Stimulated activated CD8-positive, alpha-beta memory T cell treated with anti-CD3 and anti-CD28 coated beads, Interleukin-7, amount 100 ng/mL, for 1 hour (primary cell): ENCODE data around the gene UBA1.

Source experiments
- DNase-seq, 2 donors: peaks; one replicate each; pipeline ENCODE4 v3.0.0-alpha.2; 2020; ENCODE audit warnings: low read depth in 2 of 2

Gene UBA1

DNA sequence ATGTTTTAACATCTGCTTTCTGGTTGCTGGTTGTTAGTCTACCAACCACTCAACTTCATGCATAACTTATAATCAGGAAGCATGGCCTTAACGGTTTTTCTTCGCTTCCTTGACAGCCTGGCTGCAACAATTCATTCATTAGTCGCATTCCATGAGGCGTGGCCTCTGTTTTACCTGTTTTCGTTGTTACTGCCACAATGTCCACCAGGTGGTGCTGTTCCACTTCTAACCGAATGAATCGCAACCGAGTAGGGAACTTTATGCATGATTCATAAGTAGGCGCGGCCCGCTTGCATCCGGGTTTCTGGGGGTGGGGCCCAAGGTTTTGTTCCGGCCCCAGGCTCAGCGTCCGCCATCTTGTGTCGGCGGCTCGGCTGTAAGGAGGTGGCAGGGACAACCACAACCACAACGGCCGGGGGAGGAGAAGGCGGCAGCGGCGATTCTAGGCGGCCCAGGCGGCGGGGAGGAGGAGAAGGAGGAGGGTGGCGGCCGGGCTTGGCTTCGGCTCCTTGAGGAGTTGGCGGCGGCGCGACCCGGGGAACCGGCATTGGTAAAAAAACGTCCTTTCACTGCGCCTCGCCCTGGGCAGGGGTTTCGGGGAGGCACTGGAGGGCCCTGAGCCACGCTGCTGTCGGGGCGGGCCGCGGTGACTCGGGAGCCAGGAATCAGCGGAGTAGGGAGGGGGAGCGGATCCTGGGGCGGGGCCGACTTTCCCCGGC lies at the start of gene UBA1:
UBA1 (plus strand) TSS at position 355 of the 719 bp plus-strand sequence. CDS start 4,974 bp downstream, outside the sequence.
- DNase-seq = peak; percentile 79 to 97

DNA sequence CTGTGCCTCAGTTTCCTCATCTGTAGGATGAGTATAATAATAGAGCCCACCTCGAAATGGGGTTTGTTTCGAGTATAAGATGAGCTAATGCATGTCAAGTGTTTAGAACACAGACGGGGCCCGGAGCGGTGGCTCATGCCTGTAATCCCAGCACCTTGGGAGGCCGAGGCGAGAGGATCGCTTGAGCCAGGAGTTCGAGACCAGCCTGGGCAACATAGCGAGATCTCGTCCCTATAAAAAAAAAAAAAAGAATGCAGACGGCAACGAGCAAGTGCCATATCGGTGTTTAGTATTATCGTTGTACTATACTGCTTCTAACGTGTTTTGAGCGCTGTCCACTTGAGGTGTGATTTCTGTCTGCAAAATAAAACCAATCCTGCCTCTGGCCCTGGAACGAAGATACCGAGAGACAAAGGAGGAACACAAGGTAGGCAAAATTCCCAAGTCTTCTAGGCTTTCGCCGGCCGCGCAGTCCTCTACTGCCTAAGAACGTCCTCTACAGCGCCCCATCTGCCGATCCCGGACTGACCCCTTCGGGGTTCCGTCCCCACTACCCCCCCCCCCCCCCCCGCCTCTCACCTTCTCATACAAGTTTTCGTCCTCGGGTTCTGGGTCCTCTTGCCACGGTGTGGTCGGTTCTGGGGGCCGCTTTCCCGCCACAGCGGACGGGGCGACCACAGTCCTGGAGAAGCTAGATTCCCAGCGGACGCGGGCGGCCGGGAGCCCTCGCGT lies 49.6 kb upstream of the UBA1 start:
- peak in 1 of 2 donors; percentile 1 for DNase-seq

DNA sequence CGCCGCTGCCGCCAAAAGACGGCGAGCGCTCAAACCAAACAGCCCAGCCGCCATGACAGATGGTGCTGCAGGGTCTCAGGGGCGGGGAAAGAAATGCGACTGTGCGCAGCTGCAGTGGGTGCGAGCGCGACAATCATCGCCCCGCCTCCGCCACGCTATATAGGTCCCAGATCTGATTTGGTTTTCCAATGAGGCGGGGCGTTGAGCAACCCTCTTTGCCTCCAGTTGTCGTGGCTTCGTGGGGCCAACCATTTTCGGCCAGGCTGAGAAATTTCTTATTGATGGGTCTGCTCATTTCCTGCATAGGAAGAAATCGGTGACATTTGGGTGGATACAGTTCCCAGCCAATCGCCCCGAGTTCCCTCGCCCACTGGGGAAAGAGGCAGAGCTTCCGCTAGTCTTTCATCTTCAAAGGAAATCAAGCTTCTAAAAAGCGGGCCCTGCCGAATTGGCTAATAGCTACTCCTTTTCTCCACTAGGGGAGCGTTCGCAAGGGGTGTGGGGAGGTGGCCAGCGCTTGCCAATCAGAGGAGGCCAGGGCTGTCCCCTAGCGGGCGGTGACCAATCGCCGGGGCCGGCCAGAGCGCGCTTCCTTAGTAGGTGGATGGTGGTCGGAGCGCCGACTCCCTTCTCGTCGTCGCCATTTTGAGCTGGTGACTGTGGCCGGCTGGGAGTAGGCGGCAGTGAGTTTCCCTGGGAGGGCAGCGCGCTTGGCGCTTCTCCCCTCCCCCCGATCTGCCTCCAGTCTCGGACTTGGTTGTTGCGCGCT lies 48.8 kb upstream of the UBA1 start, which contains the start of the genes NDUFB11 and RBM10:
NDUFB11 (minus strand) TSS at position 77 of the 769 bp plus-strand sequence; CDS start at position 54, 23 bp downstream.
RBM10 (plus strand) TSS at position 596 of the 769 bp plus-strand sequence. CDS start 2,261 bp downstream, outside the sequence.
- DNase-seq = peak; percentile 66 to 70

DNA sequence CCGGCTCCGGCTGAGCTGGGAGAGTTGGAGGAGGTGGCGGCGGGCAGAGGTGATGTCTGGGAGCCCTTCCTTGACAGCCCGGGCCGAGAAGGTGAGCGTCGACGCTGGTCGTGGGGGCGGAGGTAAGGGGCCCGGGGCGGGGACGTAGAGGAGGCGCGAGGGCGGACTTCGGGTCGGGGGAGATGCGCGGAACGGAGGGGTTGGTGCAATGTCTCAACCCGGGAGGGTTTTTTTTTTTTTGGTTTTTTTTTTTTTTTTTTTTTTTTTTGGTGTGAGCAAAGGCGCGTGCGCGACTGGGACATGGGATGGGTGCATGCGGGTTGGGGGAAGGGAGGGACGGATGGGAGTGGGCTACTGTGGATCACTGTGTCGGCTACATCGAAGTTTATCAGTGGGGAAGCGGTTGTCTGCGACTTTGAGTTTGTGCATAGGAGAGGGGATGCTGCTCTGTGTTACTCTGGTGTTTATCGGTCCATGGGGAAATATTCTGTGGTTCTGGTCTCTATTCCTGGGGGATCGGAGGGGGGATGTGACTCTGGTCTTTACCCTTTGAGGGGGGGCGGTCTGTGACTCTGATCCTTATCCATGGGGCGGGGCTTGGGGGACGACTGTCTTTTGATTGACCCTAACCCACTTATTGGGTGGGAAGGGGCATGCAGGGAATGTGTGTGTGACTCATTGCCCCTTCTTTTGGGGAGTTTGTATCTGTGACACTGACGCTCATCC lies 48.1 kb upstream of the UBA1 start:
- DNase-seq = peak in 1 of 2 donors; percentile 1

DNA sequence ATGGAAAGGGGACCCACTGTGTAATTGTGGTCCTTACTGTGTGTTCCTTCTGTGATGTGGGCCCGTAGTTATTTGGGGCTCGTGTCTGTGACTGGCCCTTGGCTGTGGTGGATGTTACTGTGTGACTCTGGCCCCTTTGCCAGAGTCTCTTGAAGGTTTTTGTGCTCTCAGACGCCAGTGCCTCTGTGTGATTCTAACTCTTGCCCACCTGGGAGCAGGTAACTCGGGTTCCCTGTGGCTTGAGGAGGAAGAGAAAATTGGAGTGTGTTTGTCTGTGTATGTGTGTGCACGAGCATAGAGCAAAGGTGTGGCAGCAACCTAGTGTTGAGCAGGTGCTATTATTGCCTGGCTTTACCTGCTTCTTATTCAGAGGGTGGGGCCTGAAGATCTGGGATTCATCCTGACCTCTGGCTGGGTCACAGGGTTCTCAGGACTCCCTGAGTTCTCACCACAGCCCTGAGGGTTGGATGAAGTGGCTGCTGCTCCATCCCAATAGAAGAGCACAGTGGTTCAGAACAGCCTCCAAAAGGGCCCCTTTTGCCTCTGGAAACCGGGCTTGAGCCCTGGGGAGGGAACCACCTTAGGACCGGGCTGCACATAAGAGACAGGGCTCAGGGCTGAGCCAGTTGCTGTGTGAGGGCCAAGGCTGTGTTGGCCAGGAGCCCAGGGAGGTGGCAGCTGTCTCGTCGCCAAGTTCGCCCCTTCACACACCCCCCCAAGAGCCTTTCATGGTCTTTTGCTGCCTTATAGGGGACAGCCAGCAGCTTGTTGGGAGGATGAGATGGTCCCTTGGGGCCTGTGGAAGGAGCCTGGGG lies 47.3 kb upstream of the UBA1 start:
- no peak for DNase-seq

DNA sequence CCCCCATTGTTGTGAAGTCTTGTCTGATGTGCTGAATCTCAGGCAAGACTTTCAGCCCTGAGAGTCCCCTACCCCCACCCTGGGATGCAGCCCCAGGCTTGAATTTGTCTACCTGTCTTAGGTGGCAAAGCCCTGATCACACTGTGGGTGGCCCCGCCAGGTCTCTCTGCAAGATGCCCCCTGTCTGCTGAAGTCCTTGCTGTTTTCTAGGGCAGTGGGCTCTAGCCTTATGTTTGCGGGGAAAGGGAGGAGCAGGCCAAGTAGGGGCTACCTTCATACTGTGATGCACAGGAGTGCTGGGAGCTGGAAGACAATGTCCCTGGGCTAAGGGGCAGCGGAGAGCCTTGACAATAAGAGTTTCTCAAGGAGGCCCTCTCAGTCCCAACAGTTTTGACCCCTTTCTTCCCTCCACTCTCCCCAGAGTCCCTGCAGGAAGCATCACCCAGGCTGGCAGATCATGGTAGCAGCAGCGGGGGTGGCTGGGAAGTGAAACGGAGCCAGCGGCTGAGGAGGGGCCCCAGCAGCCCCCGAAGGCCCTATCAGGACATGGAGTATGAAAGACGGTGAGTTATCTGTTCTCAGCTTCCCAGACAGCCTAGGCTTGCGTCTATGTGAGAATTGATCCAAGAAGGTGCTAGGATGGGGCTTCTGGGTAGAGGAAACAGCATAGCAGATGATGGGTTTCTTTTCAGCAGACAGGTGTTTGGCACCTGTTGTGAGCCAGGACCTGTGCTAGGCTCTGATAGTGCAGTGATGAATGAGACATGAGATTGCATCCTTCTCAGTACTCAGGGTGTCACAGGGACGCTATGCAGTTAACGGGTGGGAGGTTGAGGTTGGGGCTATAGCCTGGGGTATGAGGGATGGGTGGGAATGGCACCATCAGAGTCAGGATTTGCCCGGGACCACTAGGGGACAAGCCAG lies 46.4 kb upstream of the UBA1 start:
- no peak for DNase-seq

DNA sequence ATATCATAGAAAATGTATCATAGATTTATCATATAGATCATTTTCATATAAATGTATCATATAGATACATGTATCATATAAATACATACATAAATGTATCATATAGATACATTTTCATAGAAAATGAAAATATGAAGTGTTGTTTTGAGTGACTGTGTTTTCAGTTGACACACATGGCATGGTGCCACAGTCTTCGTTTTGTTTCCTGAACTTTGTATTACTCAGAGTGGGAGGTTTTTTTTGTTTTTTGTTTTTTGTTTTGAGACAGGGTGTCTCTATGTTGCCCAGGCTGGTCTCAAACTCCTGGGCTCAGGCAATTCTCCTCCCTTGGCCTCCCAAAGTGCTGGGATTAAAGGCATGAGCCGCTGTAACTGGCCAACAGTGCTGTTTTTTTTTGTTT lies 44.7 kb upstream of the UBA1 start:
- DNase-seq = no peak

DNA sequence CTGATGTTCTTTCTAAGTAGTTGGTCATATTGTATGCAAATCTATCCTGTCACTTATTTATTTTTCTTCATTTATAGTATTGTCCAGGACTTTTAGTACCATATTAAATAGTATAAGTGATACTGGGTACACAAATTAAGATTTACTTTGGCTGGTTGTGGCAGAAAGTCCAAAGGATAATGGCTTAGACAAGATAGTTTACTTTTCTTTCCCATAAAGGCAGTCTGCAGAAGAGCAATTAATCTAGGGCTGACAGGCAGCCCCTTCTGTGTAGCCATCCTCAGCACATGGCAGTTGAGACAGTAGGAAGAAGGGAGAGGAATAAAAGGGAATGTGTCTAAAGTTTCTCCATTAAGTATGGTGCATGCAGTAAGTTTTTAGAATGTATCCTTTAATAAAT lies 42.2 kb upstream of the UBA1 start:
- no peak for DNase-seq

DNA sequence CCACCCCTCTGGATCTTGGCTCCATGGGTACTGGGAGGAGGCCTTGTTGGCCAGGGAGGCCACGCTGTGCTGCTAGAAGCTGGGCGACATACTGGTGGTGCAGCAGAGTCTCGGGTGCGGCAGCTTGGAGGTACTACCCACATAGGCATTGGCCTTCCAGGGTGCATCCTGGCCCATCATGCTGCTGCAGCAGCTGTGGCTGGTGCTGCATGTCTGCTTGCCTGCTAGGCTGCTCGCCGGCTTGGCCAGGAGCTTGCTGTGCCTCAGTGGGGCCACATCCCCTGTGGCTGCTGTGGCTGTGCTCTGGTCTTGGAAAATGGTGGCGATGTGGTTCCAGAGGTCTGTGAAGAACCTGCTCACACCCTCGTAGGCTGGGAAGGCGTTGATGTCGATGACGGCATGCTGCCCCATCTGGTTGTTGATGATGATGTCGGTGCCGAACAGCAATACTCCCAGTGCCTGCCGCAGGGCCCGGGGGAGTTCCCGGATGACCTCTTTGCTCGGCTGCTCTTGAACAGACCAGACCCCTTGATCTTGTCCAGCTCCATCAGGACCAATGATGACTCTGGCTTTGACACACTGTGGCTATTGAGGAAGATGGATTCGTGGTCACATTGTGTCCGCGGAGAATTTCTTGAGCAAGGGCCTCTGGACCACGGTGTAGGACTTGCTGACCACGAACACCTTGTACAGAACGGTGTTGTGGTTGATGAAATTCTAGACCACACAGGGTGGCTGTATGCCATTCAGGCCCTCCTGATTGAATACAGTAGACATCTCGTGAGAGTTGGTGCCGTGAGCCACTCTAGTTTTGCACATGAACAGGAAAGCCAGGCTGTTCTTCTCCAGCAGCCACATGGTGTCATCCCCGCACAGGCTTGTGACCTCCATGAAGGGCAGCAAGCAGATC lies 36.8 kb upstream of the UBA1 start:
- DNase-seq = no peak

DNA sequence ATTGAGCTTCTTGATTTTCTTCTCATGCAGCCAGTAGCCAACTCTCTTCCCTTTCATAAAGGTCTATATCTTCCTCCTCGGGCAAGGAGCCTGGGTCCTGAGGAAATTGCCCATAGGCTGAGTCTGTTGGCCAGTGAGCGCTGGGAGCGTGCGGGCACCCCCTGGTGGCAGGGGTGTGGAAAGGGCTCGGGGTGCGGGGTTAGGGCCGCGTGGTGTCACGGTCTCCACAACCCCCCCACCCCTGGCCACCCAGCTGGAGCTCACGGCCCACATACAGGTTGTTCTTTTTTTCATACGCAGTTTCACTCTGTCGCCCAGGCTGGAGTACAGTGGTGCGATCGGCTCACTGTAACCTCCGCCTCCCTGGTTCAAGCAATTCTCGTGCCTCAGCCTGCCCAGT lies 35.5 kb upstream of the UBA1 start:
- no peak for DNase-seq

DNA sequence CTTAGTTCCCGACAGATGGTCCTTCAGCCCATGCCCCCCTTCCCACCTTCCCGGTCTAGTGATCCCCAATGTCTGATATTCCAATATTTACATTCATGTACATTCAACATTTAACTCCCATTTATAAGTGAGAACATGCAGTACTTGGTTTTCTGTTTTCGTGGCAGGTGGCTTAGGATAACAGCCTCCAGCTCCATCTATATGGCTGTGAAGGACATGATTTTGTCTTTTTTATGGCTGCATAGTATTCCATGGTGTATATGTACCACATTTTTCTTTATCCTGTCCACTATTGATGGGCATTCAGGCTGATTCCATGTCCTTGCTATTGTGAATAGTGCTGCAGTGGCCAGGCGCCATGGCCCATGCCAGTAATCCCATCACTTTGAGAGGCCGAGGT lies 34.8 kb upstream of the UBA1 start:
- no peak for DNase-seq

DNA sequence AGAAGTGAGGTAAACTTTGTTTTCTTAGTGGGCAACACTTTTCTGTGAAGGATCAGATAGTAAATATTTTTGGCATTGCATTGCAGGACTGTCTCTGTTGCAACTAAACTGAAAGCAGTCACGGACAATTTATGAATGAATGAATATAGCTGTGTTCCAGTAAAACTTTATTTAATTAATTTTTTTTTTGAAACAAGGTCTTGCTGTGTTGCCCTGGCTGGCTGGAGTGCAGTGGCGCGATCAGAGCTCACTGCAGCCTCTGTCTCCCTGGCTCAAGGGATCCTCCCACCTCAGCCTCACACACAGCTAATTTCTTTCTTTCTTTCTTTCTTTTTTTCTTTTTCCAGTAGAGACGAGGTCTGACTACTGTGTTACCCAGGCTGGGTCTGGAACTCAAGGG lies 32.8 kb upstream of the UBA1 start:
- DNase-seq = no peak

DNA sequence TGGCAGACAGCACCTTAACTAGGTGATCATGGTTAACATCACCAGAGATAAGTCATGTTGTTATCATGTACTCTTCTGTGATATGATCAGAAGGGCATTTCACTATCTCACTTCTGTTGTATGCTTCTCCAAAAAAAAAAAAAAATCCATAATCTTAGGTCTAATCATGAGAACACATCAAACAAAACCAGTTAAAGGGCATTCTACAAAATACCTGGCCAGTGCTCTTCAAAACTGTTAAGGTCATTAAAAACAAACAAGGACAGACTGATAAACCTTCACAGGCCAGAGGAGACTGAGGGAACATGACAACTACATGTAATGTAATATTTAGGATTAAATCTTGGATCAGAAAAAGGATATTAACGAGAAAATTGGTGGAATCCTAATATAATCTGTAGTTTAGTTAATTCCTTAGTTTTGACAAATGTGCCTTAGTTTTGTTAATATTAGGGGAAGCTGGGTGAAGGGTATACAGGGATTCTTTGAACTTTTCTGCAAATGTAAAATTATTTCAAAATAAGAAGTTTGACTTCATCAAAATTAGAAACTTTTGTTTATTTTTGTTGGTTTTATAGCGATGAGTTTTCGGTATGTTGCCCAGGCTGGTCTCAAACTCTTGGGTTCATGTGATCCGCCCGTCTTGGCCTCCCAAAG lies 30.6 kb upstream of the UBA1 start:
- DNase-seq = no peak

DNA sequence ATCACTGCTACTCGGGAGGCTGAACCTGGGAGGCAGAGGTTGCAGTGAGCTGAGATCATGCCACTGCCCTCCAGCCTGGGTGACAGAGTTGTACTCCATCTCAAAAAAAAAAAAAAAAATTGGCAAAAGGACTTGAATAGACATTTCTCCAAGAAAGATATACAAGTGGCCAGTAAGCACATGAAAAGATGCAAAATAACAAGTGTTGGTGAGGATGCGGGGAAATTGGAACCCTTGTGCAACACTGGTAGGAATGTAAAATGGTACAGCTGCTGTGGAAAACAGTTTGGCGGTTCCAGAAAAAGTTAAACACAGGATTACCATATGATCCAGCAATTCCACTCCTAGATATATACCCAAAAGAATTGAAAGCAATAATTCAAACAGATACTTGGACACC lies 29.2 kb upstream of the UBA1 start:
- no peak for DNase-seq

DNA sequence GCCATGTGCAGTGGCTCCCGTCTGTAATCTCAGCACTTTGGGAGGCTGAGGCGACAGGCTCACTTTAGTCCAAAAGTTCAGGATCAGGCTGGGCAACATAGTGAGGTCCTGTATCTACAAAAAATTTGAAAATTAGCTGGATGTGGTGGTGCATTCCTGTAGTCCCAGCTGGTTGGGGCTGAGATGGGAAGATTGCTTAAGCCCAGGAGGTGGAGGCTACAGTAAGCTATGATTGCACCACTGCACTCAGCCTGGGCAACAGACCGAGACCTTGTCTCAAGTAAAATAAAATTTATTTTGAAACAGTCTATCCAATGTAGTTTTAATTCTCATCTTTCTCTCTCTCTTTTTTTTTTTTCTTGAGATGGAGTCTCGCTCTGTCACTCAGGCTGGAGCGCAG lies 27.5 kb upstream of the UBA1 start:
- no peak for DNase-seq

DNA sequence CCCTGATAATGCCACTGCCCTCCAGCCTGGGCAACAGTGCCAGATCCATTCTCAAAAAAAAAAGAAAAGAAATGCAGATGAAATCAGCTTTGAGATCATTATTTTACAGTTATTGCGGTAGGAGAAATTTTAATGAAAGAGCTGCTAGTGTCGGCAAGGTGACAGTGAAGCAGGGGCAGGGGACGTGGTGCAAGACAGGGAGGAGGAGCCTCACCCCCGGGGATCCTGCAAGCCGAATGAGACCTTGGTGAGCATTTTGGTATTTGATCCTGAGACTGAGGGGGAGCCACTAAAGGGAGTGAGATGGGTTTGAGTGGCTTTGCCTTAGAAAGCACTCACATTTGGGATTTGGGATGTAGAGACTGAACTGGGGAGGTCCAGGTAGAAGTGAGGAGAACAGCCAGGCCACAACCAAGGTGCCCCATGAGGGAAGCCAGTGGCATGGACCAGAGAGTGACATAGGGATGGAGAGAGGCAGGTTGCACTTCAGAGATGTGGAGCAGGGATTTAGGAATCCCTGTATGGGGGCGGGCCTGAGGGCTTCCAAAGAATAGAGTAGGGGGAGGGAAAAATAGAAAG lies 25.0 kb upstream of the UBA1 start:
- no peak for DNase-seq

DNA sequence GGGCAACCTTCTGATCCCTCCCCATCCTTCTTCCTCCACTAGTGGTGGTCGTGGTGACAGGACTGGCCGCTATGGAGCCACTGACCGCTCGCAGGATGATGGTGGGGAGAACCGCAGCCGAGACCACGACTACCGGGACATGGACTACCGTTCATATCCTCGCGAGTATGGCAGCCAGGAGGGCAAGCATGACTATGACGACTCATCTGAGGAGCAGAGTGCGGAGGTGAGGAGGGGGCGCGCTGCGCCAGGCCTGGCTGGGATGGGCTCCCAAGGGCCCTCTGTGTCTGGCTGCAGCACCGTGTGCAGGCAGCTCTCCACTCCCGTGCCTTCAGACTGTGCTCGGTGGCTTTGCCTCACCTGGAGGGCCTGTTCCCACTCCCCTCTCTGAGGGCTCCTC lies 24.4 kb upstream of the UBA1 start:
- DNase-seq = no peak
